Endothelial cell of umbilical vein (primary cell): ENCODE data around the gene CHST15. TPM values are rescaled to one million over a fixed set of nuclear protein-coding genes. Genes with fewer than 3 reads are reported as not detected.

Experiments used
- BruUV-seq: library from RNA; stranded (reverse); fragments of 400-500 nt; replicated peaks from 2 replicates; lab custom pipeline; 2021; lab: Mats Ljungman, UMichigan
- CTCF ChIA-PET: fragments of 300-600, 350-600 bp; sonication (Branson Sonifier 250); formaldehyde crosslinking; loops from one replicate; lab custom pipeline; 2021; ENCODE audit warnings: antibody characterized with exemption, inconsistent platforms; lab: Charles Lee
- POLR2A ChIA-PET: fragments of 300-600, 350-600 bp; sonication (Branson Sonifier 250); formaldehyde crosslinking; loops from one replicate; lab custom pipeline; 2021; ENCODE audit warnings: antibody characterized with exemption, inconsistent platforms; lab: Charles Lee
- DNase-seq: peaks from one replicate; pipeline ENCODE4 v3.0.0-alpha.2; 2011; ENCODE audit warnings: low read depth, low spot score
- FAIRE-seq: peaks from 2 replicates; lab custom pipeline; 2011; peaks lifted over from hg19 to GRCh38; lab: Jason Lieb, UNC
- H2AFZ ChIP-seq: 2 replicates; pipeline ENCODE4 v1.6.0; 2012; ENCODE audit warnings: low read depth, low read length, control low read depth, inconsistent platforms
- H3K27ac ChIP-seq: 2 replicates; pipeline ENCODE4 v1.5.1; 2011; ENCODE audit warnings: low read depth, mild to moderate bottlenecking, control low read depth, low read length, moderate library complexity; ENCODE audit not compliant: insufficient read depth
- H3K27me3 ChIP-seq, 2 experiments: 2 replicates each; pipeline versions ENCODE4 v1.6.0 to v1.6.1; 2011; ENCODE audit warnings: low read length in 2 of 2, mixed read lengths in 1 of 2; ENCODE audit not compliant: control insufficient read depth in 2 of 2, insufficient read depth in 2 of 2
- H3K36me3 ChIP-seq, 2 experiments: 2 replicates in 1 of 2; 3 replicates in 1 of 2; pipeline ENCODE4 v1.5.1; 2011; ENCODE audit warnings: low read length in 2 of 2, mild to moderate bottlenecking in 1 of 2, moderate library complexity in 1 of 2; ENCODE audit not compliant: control insufficient read depth in 2 of 2, insufficient read depth in 2 of 2; ENCODE audit errors: extremely low read depth in 1 of 2
- H3K4me1 ChIP-seq: 3 replicates; pipeline ENCODE4 v1.5.1; 2011; ENCODE audit warnings: mild to moderate bottlenecking, low read length; ENCODE audit not compliant: control insufficient read depth, insufficient read depth; ENCODE audit errors: extremely low read depth
- H3K4me2 ChIP-seq: 2 replicates; pipeline ENCODE4 v1.6.1; 2011; ENCODE audit warnings: low read length, control low read depth, mixed read lengths; ENCODE audit not compliant: insufficient read depth
- H3K4me3 ChIP-seq, 3 experiments: fragments of 200-600 bp in 1 of 3; sonication (generic), shearing (Covaris generic) in 1 of 3; replicated peaks in 1 of 3; 2 replicates each; pipeline ENCODE4 v1.5.1; 2011 to 2016; ENCODE audit warnings: control low read depth in 3 of 3, low read length in 3 of 3, mild to moderate bottlenecking in 2 of 3, inconsistent platforms in 1 of 3, low read depth in 1 of 3, moderate library complexity in 1 of 3; ENCODE audit not compliant: insufficient read depth in 1 of 3
- H3K79me2 ChIP-seq: 2 replicates; pipeline ENCODE4 v1.6.0; 2012; ENCODE audit warnings: low read length, inconsistent platforms; ENCODE audit not compliant: control insufficient read depth, insufficient read depth
- H3K9ac ChIP-seq: replicated peaks from 2 replicates; pipeline ENCODE3; 2011; ENCODE audit warnings: low read length, control low read depth; ENCODE audit not compliant: insufficient read depth; ENCODE audit errors: extremely low read depth
- H3K9me1 ChIP-seq: replicated peaks from 3 replicates; pipeline ENCODE4 v1.6.0; 2011; ENCODE audit warnings: mild to moderate bottlenecking, low read length; ENCODE audit not compliant: control insufficient read depth, insufficient read depth; ENCODE audit errors: extremely low read depth
- H3K9me3 ChIP-seq: replicated peaks from 2 replicates; pipeline ENCODE4 v1.5.1; 2012; ENCODE audit warnings: low read length, inconsistent platforms; ENCODE audit not compliant: control insufficient read depth, insufficient read depth
- H4K20me1 ChIP-seq: replicated peaks from 2 replicates; pipeline ENCODE3; 2011; ENCODE audit warnings: mild to moderate bottlenecking, low read length; ENCODE audit not compliant: control insufficient read depth, insufficient read depth; ENCODE audit errors: extremely low read depth
- EZH2 ChIP-seq: IDR thresholded peaks from 2 replicates; pipeline ENCODE4 v1.6.1; 2012; ENCODE audit warnings: borderline replicate concordance, low read depth, mild to moderate bottlenecking, moderate library complexity, low read length, inconsistent platforms; ENCODE audit not compliant: severe bottlenecking
- FOS ChIP-seq: IDR thresholded peaks from 2 replicates; pipeline ENCODE4 v1.6.1; 2011; ENCODE audit warnings: mild to moderate bottlenecking, low read length, moderate library complexity, borderline replicate concordance; ENCODE audit not compliant: insufficient read depth
- GATA2 ChIP-seq: IDR thresholded peaks from 2 replicates; pipeline ENCODE4 v1.7.0; 2011; ENCODE audit warnings: low read depth, mild to moderate bottlenecking, moderate library complexity, mixed read lengths, low read length; ENCODE audit not compliant: insufficient read length, insufficient read depth
- JUN ChIP-seq: IDR thresholded peaks from 2 replicates; pipeline ENCODE4 v1.6.1; 2011; ENCODE audit warnings: borderline replicate concordance, low read depth; ENCODE audit not compliant: insufficient read length, insufficient read depth
- MYC ChIP-seq: IDR thresholded peaks from one replicate; pipeline ENCODE4 v1.6.1; 2011; ENCODE audit warnings: mild to moderate bottlenecking, low read depth, low read length
- POLR2A ChIP-seq: IDR thresholded peaks from 2 replicates; pipeline ENCODE4 v1.6.1; 2012; ENCODE audit warnings: low read depth, mild to moderate bottlenecking, control low read depth, low read length
- POLR2AphosphoS5 ChIP-seq: IDR thresholded peaks from 2 replicates; pipeline ENCODE4 v1.6.1; 2012; ENCODE audit warnings: low read depth, mild to moderate bottlenecking, control low read depth, low read length, moderate library complexity; ENCODE audit not compliant: insufficient read depth
- dilution Hi-C: fragments of 300-500 bp; cut with MboI; formaldehyde crosslinking; loops from one replicate; pipeline ENCODE4 v1.15.0; 2019; ENCODE audit warnings: low sequenced_read_pairs; ENCODE audit not compliant: extremely low pct_ligation_motif_present
- intact Hi-C: fragments of 100-400 bp; cut with micrococcal nuclease; formaldehyde crosslinking; loops from one replicate; pipeline ENCODE4 v1.10.0; 2022
- polyA plus RNA-seq, 4 experiments: library from polyadenylated mRNA; depleted of rRNA in 3 of 4; stranded (reverse) in 3 of 4; unstranded in 1 of 4; fragments of >200 nt; gene quantifications; 2 replicates each; pipeline versions ENCODE4 v1.2.1 to v1.2.3, GENCODE V29; 2011 to 2012; ENCODE audit warnings: missing spikeins in 1 of 4
- total RNA-seq: library from RNA; stranded (reverse); gene quantifications from 2 replicates; pipeline ENCODE4 v1.2.3, GENCODE V29; 2021
- TF ChIP-seq, protein P1 (sequence below): IDR thresholded peaks from 2 replicates; pipeline ENCODE4 v1.6.1; 2011; ENCODE audit not compliant: insufficient read depth, insufficient read length
- TF ChIP-seq, protein P2 (sequence below), 2 donors: IDR thresholded peaks; 1 replicate in 1 of 2; 2 replicates in 1 of 2; pipeline ENCODE4 v1.5.1; 2011; ENCODE audit warnings: low read length in 2 of 2, mild to moderate bottlenecking in 2 of 2, moderate library complexity in 2 of 2, control low read depth in 1 of 2, inconsistent platforms in 1 of 2, low read depth in 1 of 2; ENCODE audit not compliant: insufficient read depth in 1 of 2; ENCODE audit errors: extremely low read depth in 1 of 2

The CHST15 gene
- total and polyA plus RNA-seq, 2 donors (not counting 3 experiments of a cell fraction or from before 2014, with no cell fraction given) = 23.1 to 29.2 TPM

DNA sequence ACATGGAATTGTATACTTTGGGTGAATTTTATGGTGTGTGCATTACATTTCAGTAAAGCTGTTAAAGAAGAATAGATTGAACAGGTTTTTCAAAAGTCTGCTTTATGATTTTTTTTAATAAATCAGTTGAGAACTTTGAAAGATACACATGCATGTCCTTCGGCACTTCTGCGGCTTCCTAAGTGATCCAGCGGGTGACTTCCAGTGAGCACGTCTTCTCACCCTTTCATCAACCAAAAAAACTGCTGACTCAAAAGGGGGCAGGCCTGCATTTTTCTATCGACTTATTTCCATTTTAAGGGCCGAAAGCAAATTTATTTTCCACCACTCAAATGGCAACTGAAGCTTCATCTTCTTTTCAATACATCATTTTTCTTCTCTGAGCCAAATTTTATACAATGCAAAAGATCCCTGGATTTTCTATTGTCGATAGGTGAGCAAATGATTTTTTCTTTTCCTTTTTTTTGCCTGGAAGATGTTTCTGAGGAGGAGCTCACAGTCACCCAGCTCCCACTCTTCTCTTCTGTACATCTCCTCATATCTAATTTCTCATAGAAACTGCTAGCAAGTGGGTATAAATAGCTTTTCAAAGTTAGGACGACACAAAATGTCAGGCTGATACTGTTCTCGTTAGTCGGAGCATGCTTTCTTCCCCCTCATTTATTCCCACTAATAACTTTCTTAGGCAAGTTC lies 10.2 kb downstream of the CHST15 start:
- Histone ChIP-seq H3K4me1 (no peaks in the 10 kb centered on the region), H3K4me3 (no peak overlapping the region), H3K79me2 (no peaks in the 10 kb centered on the region), H3K9me1 (no peaks in the 10 kb centered on the region), H3K36me3 (no peaks in the 10 kb centered on the region), H3K4me2 (no peak overlapping the region), H3K27me3 (no peaks in the 10 kb centered on the region), H4K20me1 (no peaks in the 10 kb centered on the region), H2AFZ (no peak overlapping the region), H3K9ac (no peak overlapping the region), H3K27ac (no peak overlapping the region), H3K9me3 (no peaks in the 10 kb centered on the region)
- POLR2A ChIA-PET = no interaction called here
- intact Hi-C loops = no loop called here
- TF ChIP-seq MYC = no peak
- no peak for TF ChIP-seq JUN
- no peak for TF ChIP-seq EZH2
- TF ChIP-seq FOS = no peak
- no peak for TF ChIP-seq POLR2A
- TF ChIP-seq, protein P1, sequence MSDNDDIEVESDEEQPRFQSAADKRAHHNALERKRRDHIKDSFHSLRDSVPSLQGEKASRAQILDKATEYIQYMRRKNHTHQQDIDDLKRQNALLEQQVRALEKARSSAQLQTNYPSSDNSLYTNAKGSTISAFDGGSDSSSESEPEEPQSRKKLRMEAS = no peak
- no peak for TF ChIP-seq GATA2
- no peak for TF ChIP-seq POLR2AphosphoS5
- TF ChIP-seq, protein P2, sequence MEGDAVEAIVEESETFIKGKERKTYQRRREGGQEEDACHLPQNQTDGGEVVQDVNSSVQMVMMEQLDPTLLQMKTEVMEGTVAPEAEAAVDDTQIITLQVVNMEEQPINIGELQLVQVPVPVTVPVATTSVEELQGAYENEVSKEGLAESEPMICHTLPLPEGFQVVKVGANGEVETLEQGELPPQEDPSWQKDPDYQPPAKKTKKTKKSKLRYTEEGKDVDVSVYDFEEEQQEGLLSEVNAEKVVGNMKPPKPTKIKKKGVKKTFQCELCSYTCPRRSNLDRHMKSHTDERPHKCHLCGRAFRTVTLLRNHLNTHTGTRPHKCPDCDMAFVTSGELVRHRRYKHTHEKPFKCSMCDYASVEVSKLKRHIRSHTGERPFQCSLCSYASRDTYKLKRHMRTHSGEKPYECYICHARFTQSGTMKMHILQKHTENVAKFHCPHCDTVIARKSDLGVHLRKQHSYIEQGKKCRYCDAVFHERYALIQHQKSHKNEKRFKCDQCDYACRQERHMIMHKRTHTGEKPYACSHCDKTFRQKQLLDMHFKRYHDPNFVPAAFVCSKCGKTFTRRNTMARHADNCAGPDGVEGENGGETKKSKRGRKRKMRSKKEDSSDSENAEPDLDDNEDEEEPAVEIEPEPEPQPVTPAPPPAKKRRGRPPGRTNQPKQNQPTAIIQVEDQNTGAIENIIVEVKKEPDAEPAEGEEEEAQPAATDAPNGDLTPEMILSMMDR (IDR thresholded peaks at IDR 0.05; ENCODE audit: extremely low read depth in 1 of 2, insufficient read depth in 1 of 2, low read depth in 1 of 2, low read length in 2 of 2) = no peak
- dilution Hi-C loops = no loop called here
- no peak for DNase-seq
- no peak for FAIRE-seq
- CTCF ChIA-PET = interaction anchor here (1.1 kb wide), 1 partner anchor 12 kb away, joined by 4 read pairs; no protein-coding TSS in a partner anchor
- BruUV-seq = no TSS peak
